WTC11 (cell line): Measurements from ENCODE around the gene SLC20A1. TPM values are rescaled to one million over a fixed set of nuclear protein-coding genes. Genes with fewer than 3 reads are reported as not detected.
A peak's percentile ranks its signal among the peaks of the same experiment; 100 is the strongest.

ENCODE experiments used
- ATAC-seq: fragments of 200-7000 bp; cut with Tn5 transposase; 2 replicates; pipeline ENCODE4 v1.10.0; 2021; ENCODE audit warnings: mild to moderate bottlenecking, moderate library complexity
- CTCF ChIA-PET: fragments of 300-600 bp; sonication (Branson Sonifier 250); formaldehyde crosslinking; loops from one replicate; lab custom pipeline; 2021; ENCODE audit warnings: antibody characterized with exemption; lab: Charles Lee
- POLR2A ChIA-PET: fragments of 350-600 bp; sonication (Branson Sonifier 250); formaldehyde crosslinking; loops from one replicate; lab custom pipeline; 2021; ENCODE audit warnings: antibody characterized with exemption; lab: Charles Lee
- DNase-seq: peaks from one replicate; pipeline ENCODE4 v3.0.0; 2021; ENCODE audit warnings: low spot score
- H3K27ac Mint-ChIP-seq: 2 replicates; pipeline ENCODE4 v1.8.0; 2021; ENCODE audit warnings: mixed read lengths
- H3K27me3 Mint-ChIP-seq: 2 replicates; pipeline ENCODE4 v1.8.0; 2021; ENCODE audit warnings: low read depth, mild to moderate bottlenecking, moderate library complexity, mixed read lengths
- H3K36me3 Mint-ChIP-seq: 2 replicates; pipeline ENCODE4 v1.8.0; 2021; ENCODE audit warnings: mixed read lengths
- H3K4me1 Mint-ChIP-seq: 2 replicates; pipeline ENCODE4 v1.8.0; 2022; ENCODE audit warnings: mixed read lengths
- H3K4me3 Mint-ChIP-seq: 2 replicates; pipeline ENCODE4 v1.8.0; 2021; ENCODE audit warnings: mild to moderate bottlenecking, moderate library complexity, mixed read lengths
- H3K9me3 Mint-ChIP-seq: 2 replicates; pipeline ENCODE4 v1.8.0; 2021; ENCODE audit warnings: mixed read lengths
- CREB1 ChIP-seq: sonication (generic); formaldehyde crosslinking; IDR thresholded peaks from 2 replicates; pipeline ENCODE4 v1.8.0; 2023; ENCODE audit warnings: mild to moderate bottlenecking, missing genetic modification reagents
- CREM ChIP-seq: sonication (generic); formaldehyde crosslinking; IDR thresholded peaks from 2 replicates; pipeline ENCODE4 v1.8.1; 2022; ENCODE audit warnings: mild to moderate bottlenecking, missing genetic modification reagents, moderate library complexity
- EMX1 ChIP-seq: fragments of 250-450 bp; sonication (Bioruptor Pico); IDR thresholded peaks from 2 replicates; pipeline ENCODE4 v1.8.0; 2021; ENCODE audit warnings: mild to moderate bottlenecking
- ETV6 ChIP-seq: sonication (generic); formaldehyde crosslinking; IDR thresholded peaks from 2 replicates; pipeline ENCODE4 v1.8.1; 2022; ENCODE audit warnings: mild to moderate bottlenecking, missing genetic modification reagents
- IRF2 ChIP-seq: sonication (generic); formaldehyde crosslinking; IDR thresholded peaks from 2 replicates; pipeline ENCODE4 v1.8.0; 2022; ENCODE audit warnings: low read depth, missing genetic modification reagents, borderline replicate concordance
- KAT7 ChIP-seq: sonication (generic); formaldehyde crosslinking; IDR thresholded peaks from 2 replicates; pipeline ENCODE4 v1.8.1; 2023; ENCODE audit warnings: missing genetic modification reagents, mild to moderate bottlenecking, borderline replicate concordance
- MYBL2 ChIP-seq: sonication (generic); formaldehyde crosslinking; IDR thresholded peaks from 2 replicates; pipeline ENCODE4 v1.8.1; 2023; ENCODE audit warnings: mild to moderate bottlenecking, moderate library complexity, missing genetic modification reagents
- NR2C2 ChIP-seq: sonication (generic); formaldehyde crosslinking; IDR thresholded peaks from 2 replicates; pipeline ENCODE4 v1.8.0; 2022; ENCODE audit warnings: mild to moderate bottlenecking, missing genetic modification reagents
- NR3C1 ChIP-seq: sonication (generic); formaldehyde crosslinking; conservative IDR thresholded peaks from 2 replicates; pipeline ENCODE4 v1.8.1; 2023; ENCODE audit warnings: low read depth, mild to moderate bottlenecking, missing genetic modification reagents
- SOX15 ChIP-seq: fragments of 250-450 bp; sonication (Bioruptor Pico); IDR thresholded peaks from 2 replicates; pipeline ENCODE4 v1.9.0; 2021; ENCODE audit warnings: mild to moderate bottlenecking
- TEAD4 ChIP-seq: sonication (generic); formaldehyde crosslinking; IDR thresholded peaks from 2 replicates; pipeline ENCODE4 v1.8.0; 2022; ENCODE audit warnings: mild to moderate bottlenecking, missing genetic modification reagents
- ZBTB21 ChIP-seq: sonication (generic); formaldehyde crosslinking; IDR thresholded peaks from 2 replicates; pipeline ENCODE4 v1.8.1; 2023; ENCODE audit warnings: mild to moderate bottlenecking, missing genetic modification reagents, borderline replicate concordance
- ZNF121 ChIP-seq: sonication (generic); formaldehyde crosslinking; IDR thresholded peaks from 2 replicates; pipeline ENCODE4 v1.8.0; 2023; ENCODE audit warnings: missing genetic modification reagents
- total RNA-seq: library from RNA; stranded (reverse); gene quantifications from 3 replicates; pipeline ENCODE4 v1.2.3, GENCODE V29; 2021
- TF ChIP-seq, protein P1 (sequence below): fragments of 250-450 bp; sonication (Bioruptor Pico); IDR thresholded peaks from 2 replicates; pipeline ENCODE4 v1.9.0; 2021; ENCODE audit warnings: mild to moderate bottlenecking
- TF ChIP-seq, protein P2 (sequence below): sonication (generic); formaldehyde crosslinking; IDR thresholded peaks from 2 replicates; pipeline ENCODE4 v1.8.1; 2023; ENCODE audit warnings: mild to moderate bottlenecking, missing genetic modification reagents, moderate library complexity
- TF ChIP-seq, protein P3 (sequence below): fragments of 200-600 bp; IDR thresholded peaks from 2 replicates; pipeline ENCODE4 v1.8.0; 2022; ENCODE audit warnings: antibody characterized with exemption
- TF ChIP-seq, protein P4 (sequence below): sonication (generic); formaldehyde crosslinking; IDR thresholded peaks from 2 replicates; pipeline ENCODE4 v1.8.1; 2023; ENCODE audit warnings: mild to moderate bottlenecking, missing genetic modification reagents, moderate library complexity
- TF ChIP-seq, protein P5 (sequence below): fragments of 250-450 bp; sonication (Bioruptor Pico); IDR thresholded peaks from 2 replicates; pipeline ENCODE4 v1.9.0; 2021; ENCODE audit warnings: mild to moderate bottlenecking

Gene SLC20A1
- total RNA-seq, 1 experiment from 2014 or later = 59.9 TPM

DNA sequence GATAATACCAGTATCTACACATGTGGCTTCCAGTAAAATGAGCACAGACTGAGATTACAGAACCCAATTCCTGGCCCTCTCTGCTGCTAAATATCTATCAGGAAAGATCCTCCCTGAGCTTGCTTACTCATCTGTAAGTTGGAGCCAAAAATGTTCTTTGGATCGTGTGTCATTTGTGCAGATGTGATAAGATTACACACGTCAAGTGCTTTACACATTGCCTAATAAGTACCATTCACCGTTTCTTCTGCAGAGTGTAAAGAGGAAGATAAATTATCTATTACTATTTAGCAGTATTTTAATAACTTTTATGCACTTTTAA is 23.2 kb upstream of the SLC20A1 start (continued):
- TF ChIP-seq NR3C1 (CRISPR knock-in tag) (no peak), ZBTB21 (no peak), ZNF121 (CRISPR knock-in tag) (no peak), CREB1 (CRISPR knock-in tag) (no peak), SOX15 (CRISPR knock-in tag) (no peak)
- TF ChIP-seq, all 79 proteins: peak for 0

DNA sequence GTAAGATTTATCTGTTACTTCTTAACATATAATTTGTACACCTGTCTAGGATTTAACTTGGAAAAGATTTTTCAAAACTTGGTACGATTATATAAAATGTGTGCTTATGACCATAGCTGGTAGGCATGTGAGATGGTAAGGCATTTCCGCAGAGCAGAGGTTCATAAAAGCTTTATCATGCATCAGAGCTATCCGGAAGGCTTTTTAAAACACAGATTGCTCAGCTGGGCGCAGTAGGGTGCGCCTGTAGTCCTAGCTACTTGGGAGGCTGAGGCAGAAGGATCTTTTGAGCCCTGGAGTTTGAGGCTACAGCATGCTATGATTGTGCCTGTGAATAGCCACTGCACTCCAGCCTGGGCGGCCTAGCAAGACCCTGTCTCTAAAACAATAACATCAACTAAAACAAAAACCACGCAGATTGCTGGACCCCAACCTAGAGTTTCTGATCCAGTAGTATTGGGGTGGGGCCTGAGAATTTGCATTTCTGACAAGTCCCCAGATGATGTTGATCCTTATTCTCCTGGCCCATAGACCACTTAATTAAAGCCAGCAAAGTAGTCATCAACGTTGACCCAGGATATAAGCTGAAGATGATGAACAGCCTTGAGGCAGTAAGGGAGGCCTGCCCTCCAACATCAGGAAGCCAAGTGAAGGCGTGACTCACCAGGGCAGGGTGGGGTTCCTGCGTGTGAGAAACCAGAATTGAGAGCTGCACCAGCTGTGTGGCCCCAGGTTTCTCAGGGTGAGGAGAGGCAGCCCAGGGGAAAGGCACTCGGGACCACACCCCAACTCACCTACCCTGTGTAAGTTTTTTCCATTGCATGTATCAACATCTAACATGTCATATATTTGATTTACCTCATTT is 21.6 kb upstream of the SLC20A1 start:
- no peaks in the 10 kb centered on the region for H3K27me3 Mint-ChIP-seq
- DNase-seq (no peak), ATAC-seq (no peak)
- no peaks in the 10 kb centered on the region for H3K9me3 Mint-ChIP-seq
- peaks cover 13% of the 10 kb centered on the region for H3K4me1 Mint-ChIP-seq
- no peak overlapping the region for H3K4me3 Mint-ChIP-seq
- CTCF ChIA-PET = interaction anchor here (0.6 to 3.6 kb wide), 8 partner anchors 10 to 318 kb away, joined by 3 to 22 read pairs (median 4); partner anchors contain the start of genes IL1A and SLC20A1
- H3K27ac Mint-ChIP-seq = no peak overlapping the region
- TF ChIP-seq CREB1 (CRISPR knock-in tag) = no peak
- TF ChIP-seq, protein P1, sequence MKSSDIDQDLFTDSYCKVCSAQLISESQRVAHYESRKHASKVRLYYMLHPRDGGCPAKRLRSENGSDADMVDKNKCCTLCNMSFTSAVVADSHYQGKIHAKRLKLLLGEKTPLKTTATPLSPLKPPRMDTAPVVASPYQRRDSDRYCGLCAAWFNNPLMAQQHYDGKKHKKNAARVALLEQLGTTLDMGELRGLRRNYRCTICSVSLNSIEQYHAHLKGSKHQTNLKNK (CRISPR knock-in tag) = no peak
- TF ChIP-seq NR2C2 (CRISPR knock-in tag) = no peak
- TF ChIP-seq KAT7 = no peak
- no peak for TF ChIP-seq EMX1
- POLR2A ChIA-PET = no interaction called here
- no peaks in the 10 kb centered on the region for H3K36me3 Mint-ChIP-seq

DNA sequence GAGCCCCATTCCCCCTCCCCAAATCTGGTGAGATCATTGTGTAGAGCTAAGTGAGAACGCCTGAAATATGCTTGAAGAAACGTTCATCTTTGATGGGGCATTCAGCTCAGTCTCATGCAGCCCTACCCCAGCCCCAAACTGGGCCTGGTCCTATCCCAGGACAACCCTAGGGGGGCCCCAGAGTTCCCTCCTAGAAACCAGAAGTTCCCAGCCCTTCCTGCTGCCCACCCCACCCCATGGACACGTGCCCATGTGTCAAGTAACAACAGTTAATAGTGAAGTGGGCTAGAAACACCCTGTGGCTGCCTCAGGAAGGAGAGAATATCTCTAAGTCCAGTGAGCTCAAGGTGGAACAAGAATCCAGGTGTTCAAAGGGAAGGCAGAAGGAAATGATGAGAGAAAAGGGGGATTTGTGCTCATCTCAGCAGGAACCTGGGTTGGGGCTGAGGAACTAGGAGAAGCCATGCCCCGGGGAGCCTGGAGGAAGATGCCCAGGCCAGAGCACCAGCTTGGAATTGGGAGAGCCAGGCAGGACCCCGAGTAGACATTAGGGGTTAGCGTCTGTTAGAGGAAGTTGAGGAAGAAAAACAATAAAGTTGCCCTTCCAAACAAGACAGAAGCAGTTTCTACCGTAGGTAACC is 20.1 kb upstream of the SLC20A1 start:
- H3K27me3 Mint-ChIP-seq = no peaks in the 10 kb centered on the region; the same call in 1 of the 2 replicates
- CTCF ChIA-PET = interaction anchor here (1.0 to 9.5 kb wide), 6 partner anchors 11 to 316 kb away, joined by 3 to 143 read pairs (median 16); partner anchors contain the start of gene SLC20A1
- H3K9me3 Mint-ChIP-seq = no peaks in the 10 kb centered on the region
- POLR2A ChIA-PET = interaction anchor here (0.7 kb wide), 1 partner anchor 58 kb away, joined by 6 read pairs; no protein-coding TSS in a partner anchor
- H3K36me3 Mint-ChIP-seq = no peaks in the 10 kb centered on the region
- peaks cover 24% of the 10 kb centered on the region for H3K4me1 Mint-ChIP-seq
- no peak overlapping the region for H3K27ac Mint-ChIP-seq
- no peak for ATAC-seq
- DNase-seq = no peak
- TF ChIP-seq NR3C1 (CRISPR knock-in tag) (no peak), IRF2 (CRISPR knock-in tag) (no peak), MYBL2 (CRISPR knock-in tag) (no peak)
- TF ChIP-seq, protein P2, sequence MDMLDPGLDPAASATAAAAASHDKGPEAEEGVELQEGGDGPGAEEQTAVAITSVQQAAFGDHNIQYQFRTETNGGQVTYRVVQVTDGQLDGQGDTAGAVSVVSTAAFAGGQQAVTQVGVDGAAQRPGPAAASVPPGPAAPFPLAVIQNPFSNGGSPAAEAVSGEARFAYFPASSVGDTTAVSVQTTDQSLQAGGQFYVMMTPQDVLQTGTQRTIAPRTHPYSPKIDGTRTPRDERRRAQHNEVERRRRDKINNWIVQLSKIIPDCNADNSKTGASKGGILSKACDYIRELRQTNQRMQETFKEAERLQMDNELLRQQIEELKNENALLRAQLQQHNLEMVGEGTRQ (CRISPR knock-in tag) = no peak
- H3K4me3 Mint-ChIP-seq = no peak overlapping the region

DNA sequence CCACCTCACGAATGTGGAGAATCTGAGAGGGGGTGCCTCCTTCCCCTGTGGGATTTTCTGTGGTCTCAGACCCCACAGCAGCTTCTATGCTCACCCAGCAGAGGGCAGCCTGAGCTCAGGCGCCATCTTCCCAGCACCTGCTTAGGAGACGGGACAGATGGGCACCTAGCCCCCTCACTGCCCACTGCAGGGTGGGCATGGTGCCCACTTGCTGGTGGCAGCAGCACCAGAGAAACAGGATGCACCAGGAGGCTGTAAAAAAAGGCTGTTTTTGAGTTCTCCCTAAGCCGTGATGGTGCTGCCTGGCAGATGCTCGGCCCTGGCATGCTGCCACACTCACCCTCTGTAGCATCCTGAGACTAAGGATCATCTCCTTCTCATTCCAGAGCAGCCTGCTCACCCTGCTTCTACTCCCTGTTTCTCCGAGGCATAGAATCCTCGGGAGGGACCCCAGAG is 19.1 kb upstream of the SLC20A1 start:
- Mint-ChIP-seq H3K36me3 (no peaks in the 10 kb centered on the region), H3K4me1 (peaks cover 31% of the 10 kb centered on the region), H3K9me3 (no peaks in the 10 kb centered on the region), H3K27me3 (no peaks in the 10 kb centered on the region; the same call in 1 of the 2 replicates), H3K27ac (no peak overlapping the region), H3K4me3 (no peak overlapping the region)
- TF ChIP-seq CREM (no peak), TEAD4 (CRISPR knock-in tag) (no peak), ETV6 (CRISPR knock-in tag) (no peak)
- TF ChIP-seq, protein P3, sequence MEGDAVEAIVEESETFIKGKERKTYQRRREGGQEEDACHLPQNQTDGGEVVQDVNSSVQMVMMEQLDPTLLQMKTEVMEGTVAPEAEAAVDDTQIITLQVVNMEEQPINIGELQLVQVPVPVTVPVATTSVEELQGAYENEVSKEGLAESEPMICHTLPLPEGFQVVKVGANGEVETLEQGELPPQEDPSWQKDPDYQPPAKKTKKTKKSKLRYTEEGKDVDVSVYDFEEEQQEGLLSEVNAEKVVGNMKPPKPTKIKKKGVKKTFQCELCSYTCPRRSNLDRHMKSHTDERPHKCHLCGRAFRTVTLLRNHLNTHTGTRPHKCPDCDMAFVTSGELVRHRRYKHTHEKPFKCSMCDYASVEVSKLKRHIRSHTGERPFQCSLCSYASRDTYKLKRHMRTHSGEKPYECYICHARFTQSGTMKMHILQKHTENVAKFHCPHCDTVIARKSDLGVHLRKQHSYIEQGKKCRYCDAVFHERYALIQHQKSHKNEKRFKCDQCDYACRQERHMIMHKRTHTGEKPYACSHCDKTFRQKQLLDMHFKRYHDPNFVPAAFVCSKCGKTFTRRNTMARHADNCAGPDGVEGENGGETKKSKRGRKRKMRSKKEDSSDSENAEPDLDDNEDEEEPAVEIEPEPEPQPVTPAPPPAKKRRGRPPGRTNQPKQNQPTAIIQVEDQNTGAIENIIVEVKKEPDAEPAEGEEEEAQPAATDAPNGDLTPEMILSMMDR = peak; percentile 45; the same call in 1 of the 2 replicates
- TF ChIP-seq, protein P4, sequence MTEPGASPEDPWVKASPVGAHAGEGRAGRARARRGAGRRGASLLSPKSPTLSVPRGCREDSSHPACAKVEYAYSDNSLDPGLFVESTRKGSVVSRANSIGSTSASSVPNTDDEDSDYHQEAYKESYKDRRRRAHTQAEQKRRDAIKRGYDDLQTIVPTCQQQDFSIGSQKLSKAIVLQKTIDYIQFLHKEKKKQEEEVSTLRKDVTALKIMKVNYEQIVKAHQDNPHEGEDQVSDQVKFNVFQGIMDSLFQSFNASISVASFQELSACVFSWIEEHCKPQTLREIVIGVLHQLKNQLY (CRISPR knock-in tag) = no peak
- TF ChIP-seq, protein P5, sequence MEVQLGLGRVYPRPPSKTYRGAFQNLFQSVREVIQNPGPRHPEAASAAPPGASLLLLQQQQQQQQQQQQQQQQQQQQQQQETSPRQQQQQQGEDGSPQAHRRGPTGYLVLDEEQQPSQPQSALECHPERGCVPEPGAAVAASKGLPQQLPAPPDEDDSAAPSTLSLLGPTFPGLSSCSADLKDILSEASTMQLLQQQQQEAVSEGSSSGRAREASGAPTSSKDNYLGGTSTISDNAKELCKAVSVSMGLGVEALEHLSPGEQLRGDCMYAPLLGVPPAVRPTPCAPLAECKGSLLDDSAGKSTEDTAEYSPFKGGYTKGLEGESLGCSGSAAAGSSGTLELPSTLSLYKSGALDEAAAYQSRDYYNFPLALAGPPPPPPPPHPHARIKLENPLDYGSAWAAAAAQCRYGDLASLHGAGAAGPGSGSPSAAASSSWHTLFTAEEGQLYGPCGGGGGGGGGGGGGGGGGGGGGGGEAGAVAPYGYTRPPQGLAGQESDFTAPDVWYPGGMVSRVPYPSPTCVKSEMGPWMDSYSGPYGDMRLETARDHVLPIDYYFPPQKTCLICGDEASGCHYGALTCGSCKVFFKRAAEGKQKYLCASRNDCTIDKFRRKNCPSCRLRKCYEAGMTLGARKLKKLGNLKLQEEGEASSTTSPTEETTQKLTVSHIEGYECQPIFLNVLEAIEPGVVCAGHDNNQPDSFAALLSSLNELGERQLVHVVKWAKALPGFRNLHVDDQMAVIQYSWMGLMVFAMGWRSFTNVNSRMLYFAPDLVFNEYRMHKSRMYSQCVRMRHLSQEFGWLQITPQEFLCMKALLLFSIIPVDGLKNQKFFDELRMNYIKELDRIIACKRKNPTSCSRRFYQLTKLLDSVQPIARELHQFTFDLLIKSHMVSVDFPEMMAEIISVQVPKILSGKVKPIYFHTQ (CRISPR knock-in tag) = no peak
- DNase-seq = peak; percentile 55
- ChIA-PET POLR2A (no interaction called here), CTCF (interaction anchor here (0.5 to 9.5 kb wide), 16 partner anchors 9 to 572 kb away, joined by 3 to 143 read pairs (median 5); partner anchors contain the start of genes CHCHD5, SLC20A1 and TMEM87B)
- ATAC-seq = peak; percentile 81
